Colonic mucosa (tissue), 4 donors: ENCODE data around the gene PRSS22. TPM values are rescaled to one million over a fixed set of nuclear protein-coding genes. Genes with fewer than 3 reads are reported as not detected.

Experiments used
- DNase-seq: peaks from one replicate; pipeline ENCODE4 v3.0.0-alpha.2; 2020
- H3K27ac ChIP-seq: fragments of 200-600 bp; one replicate; pipeline ENCODE4 v1.8.0; 2021
- H3K27me3 ChIP-seq: fragments of 200-600 bp; one replicate; pipeline ENCODE4 v1.8.0; 2021
- H3K36me3 ChIP-seq: fragments of 200-600 bp; one replicate; pipeline ENCODE4 v1.8.0; 2021
- H3K4me1 ChIP-seq: fragments of 200-600 bp; one replicate; pipeline ENCODE4 v1.8.0; 2021; ENCODE audit warnings: mild to moderate bottlenecking
- H3K4me3 ChIP-seq: fragments of 200-600 bp; one replicate; pipeline ENCODE4 v1.8.0; 2021
- H3K9ac ChIP-seq, 2 donors: one replicate each; pipeline ENCODE4 v1.7.0; 2013; ENCODE audit warnings: control low read depth in 2 of 2, low read depth in 2 of 2, low read length in 2 of 2
- H3K9me3 ChIP-seq: fragments of 200-600 bp; one replicate; pipeline ENCODE4 v1.8.0; 2021
- intact Hi-C: fragments of 100-400 bp; cut with DNase I; formaldehyde crosslinking; loops from one replicate; pipeline ENCODE4 v1.14.1; 2022
- total RNA-seq, 2 donors: library from RNA; stranded (reverse); fragmentation: NEBNext Ultra II Directional in 1 of 2; extraction: Animal tissue kit (Norgen Biotek cat#: 25700) in 1 of 2; gene quantifications; one replicate each; pipeline ENCODE4 v1.2.1, GENCODE V29; 2021
- TF ChIP-seq, protein P1 (sequence below): fragments of 200-600 bp; IDR thresholded peaks from one replicate; pipeline ENCODE4 v1.8.0; 2022; ENCODE audit warnings: antibody characterized with exemption, mild to moderate bottlenecking
- donor health status: healthy.
- donor health status: DM: no; HTN: no; CAD: no.
- donor health status: DM: no; HTN: no; CAD: no.

Gene PRSS22
- total RNA-seq, 2 donors from 2014 or later: 6.1 to 6.7 TPM

DNA sequence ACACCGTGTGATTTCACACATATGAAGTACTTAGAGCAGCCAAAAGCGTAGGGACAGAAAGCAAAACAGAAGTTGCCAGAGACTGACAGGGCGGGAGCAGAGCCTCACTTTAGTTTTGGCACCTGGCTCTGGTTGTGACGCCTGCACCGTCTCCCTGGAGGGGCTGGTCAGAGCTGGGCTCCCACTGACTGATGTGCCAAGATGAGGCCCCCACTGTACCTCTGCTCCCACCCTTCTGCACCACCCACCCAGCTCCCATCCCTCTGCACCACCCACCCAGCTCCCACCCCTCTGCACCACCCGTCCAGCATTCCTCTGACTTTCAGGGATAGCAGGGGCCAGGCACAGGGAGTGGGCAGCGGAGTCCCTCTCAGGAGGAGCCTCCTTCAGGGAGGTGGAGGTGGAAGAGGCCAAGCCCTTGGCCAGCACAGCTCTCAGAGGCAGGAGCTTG, 44.2 kb downstream of the PRSS22 start:
- TF ChIP-seq, protein P1, sequence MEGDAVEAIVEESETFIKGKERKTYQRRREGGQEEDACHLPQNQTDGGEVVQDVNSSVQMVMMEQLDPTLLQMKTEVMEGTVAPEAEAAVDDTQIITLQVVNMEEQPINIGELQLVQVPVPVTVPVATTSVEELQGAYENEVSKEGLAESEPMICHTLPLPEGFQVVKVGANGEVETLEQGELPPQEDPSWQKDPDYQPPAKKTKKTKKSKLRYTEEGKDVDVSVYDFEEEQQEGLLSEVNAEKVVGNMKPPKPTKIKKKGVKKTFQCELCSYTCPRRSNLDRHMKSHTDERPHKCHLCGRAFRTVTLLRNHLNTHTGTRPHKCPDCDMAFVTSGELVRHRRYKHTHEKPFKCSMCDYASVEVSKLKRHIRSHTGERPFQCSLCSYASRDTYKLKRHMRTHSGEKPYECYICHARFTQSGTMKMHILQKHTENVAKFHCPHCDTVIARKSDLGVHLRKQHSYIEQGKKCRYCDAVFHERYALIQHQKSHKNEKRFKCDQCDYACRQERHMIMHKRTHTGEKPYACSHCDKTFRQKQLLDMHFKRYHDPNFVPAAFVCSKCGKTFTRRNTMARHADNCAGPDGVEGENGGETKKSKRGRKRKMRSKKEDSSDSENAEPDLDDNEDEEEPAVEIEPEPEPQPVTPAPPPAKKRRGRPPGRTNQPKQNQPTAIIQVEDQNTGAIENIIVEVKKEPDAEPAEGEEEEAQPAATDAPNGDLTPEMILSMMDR: no peak
- H3K27me3 ChIP-seq: no peaks in the 10 kb centered on the region

DNA sequence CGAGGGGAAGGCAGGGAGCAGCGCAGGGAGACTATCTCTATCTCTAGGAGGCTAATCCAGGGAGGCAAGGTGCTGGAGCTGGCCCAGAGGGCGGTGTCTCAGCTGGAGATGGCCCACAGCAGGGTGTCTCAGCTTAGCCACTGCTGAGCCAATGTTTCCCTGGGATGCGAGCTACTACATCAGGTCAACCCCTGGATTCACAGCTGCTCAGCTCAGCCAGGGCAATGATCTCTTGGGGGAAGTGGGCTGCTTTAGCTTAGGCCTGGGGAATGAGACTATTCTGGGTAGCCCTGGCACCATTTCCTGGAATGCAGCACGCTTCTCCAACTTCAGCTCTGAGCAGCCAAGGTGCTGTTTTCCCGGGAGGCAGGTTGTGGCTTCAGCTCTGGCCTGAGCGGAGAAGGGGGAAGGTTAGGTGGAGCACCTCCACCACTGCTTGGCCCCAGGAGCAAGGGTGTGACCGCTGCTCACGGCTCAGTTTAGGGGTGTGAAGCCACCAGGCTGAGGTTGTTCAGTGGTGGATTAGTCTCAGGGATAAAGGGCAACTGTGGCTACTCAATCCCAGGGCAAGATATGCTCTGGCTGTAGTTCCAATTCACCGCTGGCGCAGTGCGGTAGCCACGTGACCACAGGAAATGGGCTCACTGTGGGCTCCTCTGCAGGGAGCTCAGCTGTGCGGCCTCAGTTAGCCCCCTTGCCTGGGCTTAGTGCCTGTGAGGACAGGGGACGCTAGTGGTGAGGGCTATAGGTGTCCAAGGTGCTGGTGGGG, 46.1 kb downstream of the PRSS22 start:
- H3K27me3 ChIP-seq: no peaks in the 10 kb centered on the region
- H3K36me3 ChIP-seq: no peaks in the 10 kb centered on the region
- no peaks in the 10 kb centered on the region for H3K4me1 ChIP-seq
- H3K9me3 ChIP-seq: no peaks in the 10 kb centered on the region
- H3K4me3 ChIP-seq: no peak overlapping the region
- no peak for DNase-seq
- peak overlapping the region; percentile 15 to 30 for H3K9ac ChIP-seq
- H3K27ac ChIP-seq: no peak overlapping the region
- intact Hi-C loops: no loop called here
- TF ChIP-seq, protein P1: no peak

More for the DNA sequence above, 44.2 kb downstream of the PRSS22 start:
- Histone ChIP-seq H3K9ac (no peak overlapping the region), H3K4me1 (no peaks in the 10 kb centered on the region), H3K27ac (no peak overlapping the region), H3K4me3 (no peak overlapping the region), H3K9me3 (no peaks in the 10 kb centered on the region), H3K36me3 (no peaks in the 10 kb centered on the region)
- intact Hi-C loops: no loop called here
- no peak for DNase-seq

DNA sequence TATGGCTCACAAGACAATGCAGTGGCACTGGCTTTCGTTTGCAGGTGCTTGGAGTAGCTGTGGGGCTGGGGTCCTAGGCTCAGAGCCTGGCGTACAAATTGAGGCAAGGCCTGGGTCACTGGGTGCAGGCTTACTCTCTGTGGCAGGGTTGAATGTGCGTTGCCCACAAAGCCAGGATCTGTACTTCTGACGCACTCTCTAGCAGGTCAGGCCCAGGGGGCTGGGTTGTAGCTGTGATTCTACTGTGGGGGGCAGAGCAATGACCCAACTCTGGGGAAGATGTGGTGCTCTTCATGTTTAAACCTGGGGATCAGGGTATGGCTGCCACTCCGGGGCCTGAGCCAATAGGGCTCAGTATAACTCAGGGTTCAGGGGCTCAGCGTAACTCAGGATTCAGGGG, 47.3 kb downstream of the PRSS22 start:
- no peak overlapping the region for H3K9ac ChIP-seq
- no peak overlapping the region for H3K27ac ChIP-seq
- H3K36me3 ChIP-seq: no peaks in the 10 kb centered on the region
- no peak for DNase-seq
- H3K9me3 ChIP-seq: no peaks in the 10 kb centered on the region
- no peaks in the 10 kb centered on the region for H3K27me3 ChIP-seq
- TF ChIP-seq, protein P1: no peak
- intact Hi-C loops: no loop called here
- H3K4me1 ChIP-seq: no peaks in the 10 kb centered on the region
- H3K4me3 ChIP-seq: no peak overlapping the region

DNA sequence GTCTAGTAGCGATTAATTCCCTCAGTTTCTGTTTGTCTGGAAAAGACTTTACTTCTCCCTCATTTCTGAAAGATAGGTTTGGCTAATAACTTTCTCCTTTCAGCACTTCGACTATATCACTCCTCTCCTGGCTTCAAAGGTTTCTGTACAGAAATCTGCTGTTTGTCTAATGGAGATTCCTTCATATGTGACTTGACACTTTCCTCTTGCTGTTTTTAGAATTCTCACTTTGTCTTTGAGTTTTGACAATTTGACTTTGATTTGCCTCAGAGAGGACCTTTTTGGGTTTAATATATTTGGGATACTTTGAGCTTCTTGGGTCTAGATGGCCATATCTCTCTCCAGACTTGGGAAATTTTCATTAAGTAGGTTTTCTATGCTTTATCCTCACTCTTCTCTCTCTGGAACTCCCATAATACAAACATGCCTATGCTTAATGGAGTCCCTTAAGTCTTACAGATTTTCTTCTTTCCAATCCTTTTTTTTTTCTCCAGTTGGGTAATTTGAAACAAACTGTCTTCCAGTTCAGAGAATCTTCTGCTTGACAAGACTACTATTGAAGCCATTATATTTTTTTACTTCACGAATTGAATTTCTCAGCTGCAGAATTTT, 48.7 kb downstream of the PRSS22 start:
- H3K4me1 ChIP-seq: no peaks in the 10 kb centered on the region
- no peak overlapping the region for H3K9ac ChIP-seq
- H3K27ac ChIP-seq: no peak overlapping the region
- TF ChIP-seq, protein P1: no peak
- H3K36me3 ChIP-seq: no peaks in the 10 kb centered on the region
- DNase-seq: no peak
- no peaks in the 10 kb centered on the region for H3K27me3 ChIP-seq
- H3K9me3 ChIP-seq: no peaks in the 10 kb centered on the region
- intact Hi-C loops: loop anchor here (2.0 kb wide), 1 partner anchor 20 kb away; no protein-coding TSS in a partner anchor
- H3K4me3 ChIP-seq: no peak overlapping the region

DNA sequence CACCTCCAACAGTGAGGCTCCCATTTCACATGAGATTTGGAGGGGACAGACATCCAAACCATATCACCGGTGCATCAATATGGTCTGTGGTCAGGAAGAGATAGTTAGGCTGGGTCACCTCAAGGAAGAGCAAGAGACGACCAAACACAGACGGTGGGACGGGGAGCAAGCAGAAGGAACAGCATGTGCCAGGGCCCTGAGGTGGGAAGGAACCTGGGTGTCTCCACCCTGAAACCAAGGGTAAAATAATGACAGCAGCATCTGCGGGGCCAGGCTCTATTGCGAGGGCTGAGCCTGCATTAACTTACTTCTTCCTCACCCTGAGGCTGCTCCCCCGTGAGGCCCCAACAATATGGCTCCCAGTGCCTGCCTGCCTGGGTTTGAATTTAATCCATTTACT, 49.8 kb downstream of the PRSS22 start:
- Histone ChIP-seq H3K9ac (no peak overlapping the region), H3K4me1 (no peaks in the 10 kb centered on the region), H3K27me3 (no peaks in the 10 kb centered on the region), H3K4me3 (no peak overlapping the region), H3K36me3 (no peaks in the 10 kb centered on the region), H3K27ac (no peak overlapping the region), H3K9me3 (no peaks in the 10 kb centered on the region)
- TF ChIP-seq, protein P1: no peak
- DNase-seq: no peak
- intact Hi-C loops: loop anchor here (2.0 kb wide), 1 partner anchor 21 kb away; no protein-coding TSS in a partner anchor
